H1 (cell line): Measurements from ENCODE around the gene TMOD4.
A peak's percentile ranks its signal among the peaks of the same experiment; 100 is the strongest.

ENCODE experiments used
- CHD2 ChIP-seq: IDR thresholded peaks from 2 replicates; pipeline ENCODE4 v1.6.1; 2012; ENCODE audit warnings: low read length, improper control_type of control experiment
- CTCF ChIP-seq, 3 experiments: IDR thresholded peaks; 1 replicate in 2 of 3; 2 replicates in 1 of 3; pipeline versions ENCODE4 v1.5.1 to v1.6.1; 2011; ENCODE audit warnings: low read length in 3 of 3, mild to moderate bottlenecking in 3 of 3, inconsistent platforms in 2 of 3, low read depth in 1 of 3, moderate library complexity in 1 of 3; ENCODE audit not compliant: insufficient read depth in 1 of 3; ENCODE audit errors: control extremely low read depth in 1 of 3
- EP300 ChIP-seq, 2 experiments: IDR thresholded peaks; 1 replicate in 1 of 2; 2 replicates in 1 of 2; pipeline ENCODE4 v1.6.1; 2011 to 2012; ENCODE audit warnings: low read depth in 2 of 2, low read length in 2 of 2, mild to moderate bottlenecking in 2 of 2, borderline replicate concordance in 1 of 2, inconsistent platforms in 1 of 2, moderate library complexity in 1 of 2
- JUND ChIP-seq: IDR thresholded peaks from 2 replicates; pipeline ENCODE4 v1.6.1; 2011; ENCODE audit warnings: mild to moderate bottlenecking, improper control_type of control experiment, low read length
- POLR2AphosphoS5 ChIP-seq: IDR thresholded peaks from 2 replicates; pipeline ENCODE4 v1.6.1; 2011; ENCODE audit warnings: low read depth, low read length
- TAF1 ChIP-seq: IDR thresholded peaks from 2 replicates; pipeline ENCODE4 v1.6.1; 2011; ENCODE audit warnings: mild to moderate bottlenecking, low read depth, low read length
- YY1 ChIP-seq: IDR thresholded peaks from 2 replicates; pipeline ENCODE4 v1.6.1; 2011; ENCODE audit warnings: low read depth, mild to moderate bottlenecking, low read length
- TF ChIP-seq, protein P1 (sequence below): IDR thresholded peaks from 2 replicates; pipeline ENCODE4 v1.6.1; 2012; ENCODE audit warnings: inconsistent platforms

GRCh38 chr1:151165738-151166504 is 9.9 kb downstream of the TMOD4 start, which contains the start of the genes LYSMD1 and SCNM1:
- TF ChIP-seq, protein P1, sequence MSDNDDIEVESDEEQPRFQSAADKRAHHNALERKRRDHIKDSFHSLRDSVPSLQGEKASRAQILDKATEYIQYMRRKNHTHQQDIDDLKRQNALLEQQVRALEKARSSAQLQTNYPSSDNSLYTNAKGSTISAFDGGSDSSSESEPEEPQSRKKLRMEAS, result peak; percentile 60; the same call in 1 of the 2 replicates
- TF ChIP-seq CTCF (IDR thresholded peaks at IDR 0.05; ENCODE audit: control extremely low read depth in 1 of 3, insufficient read depth in 1 of 3, low read depth in 1 of 3, low read length in 3 of 3) (no peak), EP300 (IDR thresholded peaks at IDR 0.05; ENCODE audit: borderline replicate concordance in 1 of 2, low read depth in 2 of 2, low read length in 2 of 2) (peak in 1 of 2 experiments; percentile 71; a peak in 1 of 3 replicates), POLR2AphosphoS5 (no peak; the same call in 1 of the 2 replicates), TAF1 (peak; percentile 70; the same call in 1 of the 2 replicates), YY1 (peak; percentile 78), CHD2 (peak; percentile 71), JUND (no peak)
